Epidermal melanocyte (primary cell): ENCODE results near the gene SUPT5H.
A peak's percentile ranks its signal among the peaks of the same experiment; 100 is the strongest.

Experiments used
- DNase-seq: peaks from one replicate; pipeline ENCODE4 v3.0.0; 2011; ENCODE audit warnings: low spot score; ENCODE audit not compliant: insufficient read length

The SUPT5H gene

DNA sequence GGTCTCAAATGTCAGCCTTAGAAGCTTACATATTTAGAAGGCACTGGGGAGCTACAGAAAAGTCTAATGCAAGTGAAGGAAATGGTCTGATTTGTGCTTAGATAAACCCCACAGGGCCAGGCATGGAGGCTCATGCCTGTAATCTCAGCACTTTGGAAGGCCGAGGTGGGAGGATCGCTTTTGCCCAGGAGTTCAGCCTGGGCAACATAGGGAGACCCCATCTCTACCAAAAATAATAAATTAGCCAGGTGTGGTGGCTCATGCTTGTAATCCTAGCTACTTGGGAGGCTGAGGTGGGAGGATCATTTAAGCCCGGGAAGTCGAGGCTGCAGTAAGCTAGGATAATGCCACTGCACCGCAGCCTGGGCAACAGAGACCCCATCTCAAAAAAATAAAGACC lies 50.7 kb downstream of the SUPT5H start:
- DNase-seq = no peak

DNA sequence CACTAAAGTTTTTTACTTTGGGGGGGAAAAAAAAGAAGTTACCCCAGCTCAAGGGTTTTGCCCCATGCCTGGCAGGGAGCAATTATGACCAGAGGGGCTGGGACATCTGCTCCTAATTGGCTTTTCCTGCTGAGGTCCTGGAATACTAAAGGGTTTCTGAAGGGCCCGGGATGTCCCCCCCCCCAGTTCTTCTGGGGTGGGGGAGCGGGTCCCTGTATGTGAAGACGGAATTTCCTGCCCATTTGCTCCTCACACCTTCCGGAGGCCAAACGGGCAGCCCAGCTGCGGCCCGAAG lies 52.3 kb downstream of the SUPT5H start:
- DNase-seq = no peak

DNA sequence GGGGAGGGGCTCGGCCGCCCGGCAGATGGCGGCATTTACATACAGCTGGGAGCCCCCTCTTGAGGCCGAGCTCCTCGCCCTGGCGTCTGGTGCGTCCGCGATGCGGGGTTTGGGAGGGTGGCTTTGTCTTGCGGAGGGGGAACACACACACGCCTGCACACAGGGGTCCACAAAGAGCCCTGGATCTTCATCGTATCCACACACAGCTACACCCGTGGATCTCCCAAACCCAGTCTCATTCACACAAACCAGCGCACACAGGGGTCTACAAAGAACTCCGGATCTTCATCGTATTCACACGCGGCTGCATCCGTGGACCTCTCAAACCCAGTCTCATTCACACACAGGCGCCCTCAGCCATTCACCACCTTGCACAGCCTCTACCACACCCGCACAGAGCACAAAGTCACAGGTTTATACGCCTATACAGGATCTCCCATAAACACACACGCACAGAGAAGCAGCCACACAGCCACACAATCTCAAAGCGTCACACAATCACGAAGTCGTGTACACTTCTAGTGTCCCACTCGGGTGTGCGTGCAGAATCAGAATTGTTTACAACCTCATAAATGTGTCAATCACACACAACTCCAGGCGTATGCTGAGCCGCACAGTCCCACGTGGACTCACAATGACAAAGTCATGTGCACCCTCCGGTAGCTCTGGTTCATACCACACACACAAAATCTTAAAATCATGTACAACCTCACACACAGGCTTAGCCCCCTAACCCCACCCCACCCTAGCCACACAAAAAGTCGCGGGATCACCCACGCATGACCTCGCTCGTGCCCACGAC lies 52.8 kb downstream of the SUPT5H start:
- DNase-seq = no peak

DNA sequence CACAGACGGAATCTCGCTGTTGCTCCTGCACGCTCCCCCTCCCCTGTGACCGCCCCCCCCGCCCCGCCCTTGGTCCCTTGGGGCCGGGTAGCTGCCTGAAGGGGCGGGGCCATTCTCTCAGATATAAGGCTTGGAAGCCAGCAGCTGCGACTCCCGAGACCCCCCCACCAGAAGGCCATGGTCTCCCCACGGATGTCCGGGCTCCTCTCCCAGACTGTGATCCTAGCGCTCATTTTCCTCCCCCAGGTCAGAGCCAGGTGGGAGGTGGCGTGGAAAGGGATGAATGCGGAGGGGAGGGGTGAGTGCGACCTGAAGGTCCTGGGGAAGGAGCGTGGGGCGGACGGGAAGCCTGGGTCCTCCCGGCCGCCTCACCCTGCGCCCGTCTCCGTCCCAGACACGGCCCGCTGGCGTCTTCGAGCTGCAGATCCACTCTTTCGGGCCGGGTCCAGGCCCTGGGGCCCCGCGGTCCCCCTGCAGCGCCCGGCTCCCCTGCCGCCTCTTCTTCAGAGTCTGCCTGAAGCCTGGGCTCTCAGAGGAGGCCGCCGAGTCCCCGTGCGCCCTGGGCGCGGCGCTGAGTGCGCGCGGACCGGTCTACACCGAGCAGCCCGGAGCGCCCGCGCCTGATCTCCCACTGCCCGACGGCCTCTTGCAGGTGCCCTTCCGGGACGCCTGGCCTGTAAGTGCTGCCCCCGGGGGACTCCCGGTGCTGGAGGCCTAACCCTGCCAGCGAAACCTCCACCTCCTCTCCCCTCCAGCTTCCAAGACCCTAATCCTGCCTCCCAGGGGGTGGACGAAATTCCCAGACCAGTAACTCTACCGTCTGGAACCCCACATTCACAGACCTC lies 53.6 kb downstream of the SUPT5H start, which contains the start of gene DLL3:
Gene DLL3, plus strand, starts transcription at position 150 of the 845 bp plus-strand sequence. Its CDS starts 28 bp downstream, at position 178.
- DNase-seq = no peak

DNA sequence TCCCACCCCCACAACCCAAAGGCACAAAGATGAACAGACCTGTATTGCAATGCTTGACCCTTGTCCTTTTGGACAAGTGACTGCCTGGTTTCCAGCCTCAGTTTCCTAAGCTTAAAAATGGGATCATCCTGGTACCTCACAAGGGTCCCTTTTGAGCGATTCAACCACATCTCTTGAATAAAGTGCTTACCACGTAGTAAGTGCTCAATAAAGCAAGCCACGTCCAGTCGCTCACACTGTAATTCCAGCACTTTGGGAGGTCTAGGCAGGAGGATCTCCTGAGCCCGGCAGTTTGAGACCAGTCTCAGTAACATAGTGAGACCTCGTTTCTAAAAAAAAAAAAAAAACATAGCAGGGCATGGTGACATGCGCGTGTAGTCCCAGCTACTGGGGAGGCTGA lies 54.5 kb downstream of the SUPT5H start:
- DNase-seq = no peak

DNA sequence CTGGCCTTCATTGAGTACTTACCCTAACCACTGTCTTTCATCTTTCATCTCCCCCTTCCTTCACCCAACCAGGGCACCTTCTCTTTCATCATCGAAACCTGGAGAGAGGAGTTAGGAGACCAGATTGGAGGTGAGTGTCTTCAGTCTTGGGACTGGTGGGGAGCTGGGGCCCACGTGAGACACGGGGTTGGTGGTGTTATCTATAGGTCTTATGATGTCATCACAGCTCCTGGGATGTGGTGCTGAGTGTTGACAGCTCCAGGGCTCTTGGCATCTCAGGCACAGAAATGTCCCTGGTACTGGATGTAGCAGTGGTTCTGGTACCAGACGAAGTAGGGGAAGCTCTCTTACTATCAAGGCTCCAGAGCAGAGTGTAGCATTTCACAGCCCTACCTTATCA lies 55.2 kb downstream of the SUPT5H start:
- DNase-seq = no peak

DNA sequence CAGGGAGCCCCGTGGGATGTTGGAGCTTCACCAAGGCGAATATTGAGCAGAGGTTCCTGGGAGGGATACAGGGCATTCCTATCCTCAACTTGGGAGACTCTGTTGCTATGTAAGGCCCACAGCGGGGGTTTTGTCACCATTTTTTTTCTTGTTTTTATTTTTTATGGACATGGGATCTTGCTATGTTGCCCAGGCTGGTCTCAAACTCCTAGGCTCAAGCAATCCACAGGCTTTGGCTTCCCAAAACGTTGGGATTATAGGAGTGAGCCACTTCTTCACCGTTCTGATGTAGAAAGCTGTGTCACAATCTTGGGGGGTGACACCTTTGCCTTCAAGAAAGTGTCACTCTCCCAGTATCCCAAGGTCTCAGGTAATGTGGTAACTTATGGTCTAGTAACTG lies 56.0 kb downstream of the SUPT5H start:
- DNase-seq = no peak

DNA sequence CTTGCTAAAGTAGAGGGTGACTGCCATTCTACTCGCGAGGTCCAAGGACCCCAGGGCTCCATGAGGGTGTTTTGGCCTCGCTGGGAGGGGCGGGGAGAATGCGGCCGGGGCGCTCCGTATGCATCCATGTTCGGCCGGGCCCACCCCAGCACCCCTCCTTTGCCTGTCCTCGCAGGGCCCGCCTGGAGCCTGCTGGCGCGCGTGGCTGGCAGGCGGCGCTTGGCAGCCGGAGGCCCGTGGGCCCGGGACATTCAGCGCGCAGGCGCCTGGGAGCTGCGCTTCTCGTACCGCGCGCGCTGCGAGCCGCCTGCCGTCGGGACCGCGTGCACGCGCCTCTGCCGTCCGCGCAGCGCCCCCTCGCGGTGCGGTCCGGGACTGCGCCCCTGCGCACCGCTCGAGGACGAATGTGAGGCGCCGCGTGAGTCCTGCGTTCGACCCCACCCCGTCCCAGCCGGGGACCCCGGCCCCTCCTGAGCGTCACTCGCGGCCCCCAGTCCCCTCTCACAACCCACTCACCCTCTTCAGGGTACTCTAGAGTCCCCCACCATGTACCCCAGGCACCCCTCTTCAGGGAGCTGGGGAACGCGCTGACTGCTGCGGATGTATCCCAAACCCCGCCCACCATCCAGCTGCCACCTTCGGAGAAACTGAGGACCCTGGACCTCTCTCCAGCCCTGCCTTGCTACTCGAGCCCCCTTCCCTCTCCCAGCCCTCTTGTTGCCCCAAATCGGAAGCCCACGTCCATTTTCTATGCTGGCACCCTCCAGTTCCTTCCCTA lies 57.4 kb downstream of the SUPT5H start:
- DNase-seq = peak; percentile 75

DNA sequence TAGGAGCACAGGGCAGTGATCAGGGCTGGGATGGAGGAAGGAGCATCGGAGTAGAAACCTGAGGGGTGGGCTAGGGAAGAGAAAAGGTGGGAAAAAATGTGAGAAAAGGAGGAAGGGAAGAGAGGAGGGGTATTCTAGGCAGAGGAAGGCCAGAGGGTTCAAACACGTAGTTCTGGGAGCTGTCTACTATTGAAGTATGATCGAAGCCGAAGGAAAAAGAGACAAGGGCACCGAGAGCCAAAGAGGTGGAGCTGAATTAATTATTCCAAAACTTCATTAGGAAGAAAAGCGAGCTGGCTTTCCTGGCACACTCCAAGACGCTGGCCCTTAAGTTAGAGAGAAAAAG lies 61.2 kb downstream of the SUPT5H start:
- no peak for DNase-seq

DNA sequence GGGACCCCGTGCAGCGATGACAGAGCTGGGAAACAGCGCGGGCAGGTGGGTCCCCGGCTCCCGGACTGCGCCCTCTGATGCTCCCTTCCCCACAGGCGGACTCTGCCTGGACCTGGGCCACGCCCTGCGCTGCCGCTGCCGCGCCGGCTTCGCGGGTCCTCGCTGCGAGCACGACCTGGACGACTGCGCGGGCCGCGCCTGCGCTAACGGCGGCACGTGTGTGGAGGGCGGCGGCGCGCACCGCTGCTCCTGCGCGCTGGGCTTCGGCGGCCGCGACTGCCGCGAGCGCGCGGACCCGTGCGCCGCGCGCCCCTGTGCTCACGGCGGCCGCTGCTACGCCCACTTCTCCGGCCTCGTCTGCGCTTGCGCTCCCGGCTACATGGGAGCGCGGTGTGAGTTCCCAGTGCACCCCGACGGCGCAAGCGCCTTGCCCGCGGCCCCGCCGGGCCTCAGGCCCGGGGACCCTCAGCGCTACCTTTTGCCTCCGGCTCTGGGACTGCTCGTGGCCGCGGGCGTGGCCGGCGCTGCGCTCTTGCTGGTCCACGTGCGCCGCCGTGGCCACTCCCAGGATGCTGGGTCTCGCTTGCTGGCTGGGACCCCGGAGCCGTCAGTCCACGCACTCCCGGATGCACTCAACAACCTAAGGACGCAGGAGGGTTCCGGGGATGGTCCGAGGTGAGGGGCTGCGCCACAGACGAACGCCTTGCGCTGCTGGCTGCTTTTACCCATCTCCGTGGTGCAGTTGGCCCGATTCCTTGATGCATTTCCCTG lies 61.7 kb downstream of the SUPT5H start:
- peak; percentile 60 for DNase-seq

DNA sequence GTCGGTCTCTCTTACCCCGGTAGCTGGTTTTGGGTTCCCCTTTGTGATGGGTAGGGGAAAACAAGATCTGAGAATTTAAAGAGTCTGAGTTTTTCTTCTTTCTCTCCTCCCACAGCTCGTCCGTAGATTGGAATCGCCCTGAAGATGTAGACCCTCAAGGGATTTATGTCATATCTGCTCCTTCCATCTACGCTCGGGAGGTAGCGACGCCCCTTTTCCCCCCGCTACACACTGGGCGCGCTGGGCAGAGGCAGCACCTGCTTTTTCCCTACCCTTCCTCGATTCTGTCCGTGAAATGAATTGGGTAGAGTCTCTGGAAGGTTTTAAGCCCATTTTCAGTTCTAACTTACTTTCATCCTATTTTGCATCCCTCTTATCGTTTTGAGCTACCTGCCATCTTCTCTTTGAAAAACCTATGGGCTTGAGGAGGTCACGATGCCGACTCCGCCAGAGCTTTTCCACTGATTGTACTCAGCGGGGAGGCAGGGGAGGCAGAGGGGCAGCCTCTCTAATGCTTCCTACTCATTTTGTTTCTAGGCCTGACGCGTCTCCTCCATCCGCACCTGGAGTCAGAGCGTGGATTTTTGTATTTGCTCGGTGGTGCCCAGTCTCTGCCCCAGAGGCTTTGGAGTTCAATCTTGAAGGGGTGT lies 62.5 kb downstream of the SUPT5H start:
- no peak for DNase-seq

DNA sequence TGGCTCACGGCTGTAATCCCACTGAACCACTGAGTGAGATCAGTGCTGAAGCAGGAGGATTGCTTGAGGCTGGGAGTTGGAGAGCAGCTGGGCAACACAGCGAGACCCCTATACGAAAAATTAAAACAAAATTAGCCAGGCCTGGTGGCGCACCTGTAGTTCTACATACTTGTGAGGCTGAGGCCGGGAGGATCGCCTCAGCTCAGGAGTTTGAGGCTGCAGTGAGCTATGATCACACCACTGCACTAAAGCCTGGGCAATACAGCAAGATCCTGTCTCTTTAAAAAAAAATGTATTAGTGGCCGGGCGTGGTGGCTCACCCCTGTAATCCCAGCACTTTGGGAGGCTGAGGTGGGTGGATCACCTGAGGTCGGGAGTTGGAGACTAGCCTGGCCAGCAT lies 63.2 kb downstream of the SUPT5H start:
- no peak for DNase-seq

DNA sequence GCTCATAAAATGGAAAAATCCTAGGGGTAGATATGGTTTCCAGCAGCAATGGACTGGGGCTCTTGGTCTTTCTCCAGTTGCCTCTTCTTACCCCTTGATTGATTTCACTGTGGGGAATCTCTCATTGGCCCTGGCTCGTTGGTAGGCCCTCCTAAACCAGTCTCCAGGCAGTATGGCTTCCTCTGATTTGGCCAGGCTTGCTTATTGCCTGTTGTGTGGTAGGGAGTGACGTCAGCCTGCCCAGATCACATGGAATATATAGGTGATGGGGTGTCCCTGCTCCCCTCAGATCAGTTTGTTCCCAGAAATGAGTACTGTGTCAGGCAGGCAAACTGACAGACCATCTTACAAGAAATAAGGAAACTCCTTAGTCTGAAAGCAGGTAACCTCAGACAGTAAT lies 63.9 kb downstream of the SUPT5H start:
- DNase-seq = no peak

DNA sequence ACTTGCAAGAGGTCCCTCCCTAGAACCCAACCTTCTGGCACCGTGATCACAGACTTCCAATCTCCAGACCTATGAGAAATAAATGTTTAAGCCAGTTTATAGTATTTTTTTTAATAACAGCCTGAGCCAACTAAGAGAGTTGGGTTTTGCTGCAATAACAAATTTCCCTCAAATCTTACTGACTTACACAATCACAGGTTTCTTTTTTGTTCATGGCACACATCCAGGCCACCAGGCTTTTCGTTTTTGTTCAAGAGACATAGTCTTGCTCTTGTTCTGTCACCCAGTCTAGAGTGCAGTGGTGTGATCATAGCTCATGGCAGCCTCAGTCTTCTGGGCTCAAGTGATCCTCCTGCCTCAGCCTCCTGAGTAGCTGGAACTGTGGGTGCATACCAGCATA lies 67.6 kb downstream of the SUPT5H start:
- DNase-seq = no peak

DNA sequence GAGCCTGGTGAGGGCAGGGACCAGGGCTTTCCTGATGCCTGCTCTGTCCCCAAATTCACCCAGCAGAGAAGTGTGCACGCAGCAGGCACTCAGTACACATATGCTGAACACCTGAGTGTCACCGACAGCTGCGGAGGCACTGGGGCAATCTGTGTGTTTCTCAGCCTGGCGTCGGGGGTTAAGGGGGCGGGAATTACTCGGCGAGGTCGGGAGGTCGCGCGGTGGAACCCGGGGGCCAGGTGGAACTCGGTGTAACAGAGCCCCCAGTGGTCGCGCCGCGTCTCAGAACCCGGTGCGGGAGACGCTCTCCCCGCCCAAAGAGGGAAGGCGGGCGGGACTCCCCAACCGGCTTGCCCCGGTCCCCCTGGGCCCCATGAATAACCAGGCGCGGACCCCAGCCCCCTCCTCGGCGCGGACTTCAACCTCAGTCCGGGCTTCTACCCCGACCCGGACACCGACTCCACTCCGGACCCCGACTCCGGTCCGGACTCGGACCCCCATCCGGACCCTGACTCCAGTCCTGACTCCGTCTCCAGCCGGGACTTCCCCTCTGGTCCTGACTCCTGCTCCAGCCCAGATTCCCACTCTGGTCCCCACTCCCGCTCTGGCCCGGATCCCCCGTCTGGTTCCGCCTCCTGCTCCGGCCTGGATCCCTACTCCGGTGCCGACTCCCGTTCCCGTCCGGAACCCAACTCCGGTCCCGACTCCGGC lies 69.6 kb downstream of the SUPT5H start, which contains the start of gene SELENOV:
Gene SELENOV, plus strand, starts transcription at position 300 of the 711 bp plus-strand sequence. Its CDS starts 74 bp downstream, at position 374.
- no peak for DNase-seq

DNA sequence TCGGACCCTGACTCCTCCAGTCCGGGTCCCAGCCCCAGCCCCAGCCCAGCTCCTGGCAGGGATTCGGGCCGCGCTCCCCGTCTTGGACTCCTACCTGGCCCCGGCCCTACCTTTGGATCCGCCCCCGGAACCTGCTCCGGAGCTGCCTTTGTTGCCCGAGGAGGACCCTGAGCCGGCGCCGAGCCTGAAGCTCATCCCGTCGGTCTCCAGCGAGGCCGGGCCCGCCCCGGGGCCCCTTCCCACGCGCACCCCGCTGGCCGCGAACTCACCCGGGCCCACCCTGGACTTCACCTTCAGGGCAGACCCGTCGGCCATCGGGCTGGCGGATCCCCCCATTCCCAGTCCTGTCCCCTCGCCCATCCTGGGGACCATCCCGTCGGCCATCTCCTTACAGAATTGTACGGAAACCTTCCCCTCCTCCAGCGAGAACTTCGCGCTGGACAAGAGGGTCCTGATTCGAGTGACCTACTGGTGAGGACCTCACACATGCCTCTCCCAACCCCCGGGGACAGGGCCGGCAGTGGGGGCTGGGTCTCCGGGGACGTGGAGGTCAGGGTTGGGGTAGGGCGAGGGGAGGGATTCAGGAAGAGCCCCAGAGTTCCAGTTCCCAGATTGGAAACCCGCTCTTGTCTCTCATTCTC lies 70.3 kb downstream of the SUPT5H start:
- DNase-seq = no peak

DNA sequence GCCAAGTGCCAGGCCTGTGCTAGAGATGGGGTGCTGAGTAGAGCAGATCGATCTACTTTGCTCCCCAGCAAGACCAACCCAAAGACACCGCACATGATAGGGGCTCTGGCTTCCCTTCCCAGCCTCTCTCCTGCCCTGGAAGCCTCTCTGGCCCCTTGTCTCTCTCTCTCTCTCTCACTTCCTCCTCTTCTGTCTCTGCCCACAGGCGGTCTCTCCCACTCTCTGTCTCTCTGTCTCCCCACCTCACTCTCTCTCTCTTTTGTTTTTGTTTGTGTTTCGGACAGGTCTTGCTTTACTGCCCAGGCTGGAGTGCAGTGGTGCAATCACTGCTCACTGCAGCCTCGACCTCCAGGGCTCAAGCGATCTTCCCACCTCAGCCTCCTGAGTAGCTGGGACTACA lies 70.9 kb downstream of the SUPT5H start:
- no peak for DNase-seq

DNA sequence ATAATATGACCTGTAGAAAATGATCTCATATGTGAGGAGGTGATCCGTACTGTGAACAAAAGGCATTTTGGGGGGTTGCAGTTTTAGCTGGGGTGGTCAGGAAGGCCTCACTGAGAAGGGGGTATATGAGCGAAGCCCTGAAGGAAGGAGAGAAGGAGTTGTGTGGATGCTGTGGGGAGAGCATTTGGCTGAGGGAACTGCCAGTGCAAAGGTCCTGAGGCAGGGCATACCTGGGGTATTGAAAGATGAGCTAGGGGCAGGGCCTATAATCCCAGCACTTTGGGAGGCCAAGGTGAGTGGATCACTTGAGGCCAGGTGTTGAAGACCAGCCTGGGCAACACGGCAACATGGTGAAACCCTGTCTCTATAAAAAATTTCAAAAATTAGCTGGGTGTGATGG lies 72.0 kb downstream of the SUPT5H start:
- DNase-seq = no peak

DNA sequence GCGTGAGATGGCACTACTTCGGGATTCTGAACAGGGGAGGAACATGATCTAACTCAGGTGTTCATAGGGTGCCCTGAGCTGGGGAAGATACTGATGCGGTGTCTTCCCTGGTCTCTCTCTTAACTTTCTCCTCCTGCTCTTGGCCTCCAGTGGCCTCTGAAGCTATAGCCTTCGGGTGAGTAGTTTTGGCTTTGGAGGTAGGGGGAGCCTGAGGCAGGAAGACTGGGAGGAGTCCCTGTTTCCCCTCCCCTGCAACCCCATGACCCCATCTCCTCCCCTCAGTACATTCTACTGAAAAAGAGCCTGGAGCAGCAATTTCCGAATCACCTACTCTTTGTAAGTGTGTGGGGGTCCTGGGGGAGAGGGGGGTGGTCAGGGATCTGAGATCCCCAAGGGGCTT lies 73.1 kb downstream of the SUPT5H start:
- DNase-seq = no peak

DNA sequence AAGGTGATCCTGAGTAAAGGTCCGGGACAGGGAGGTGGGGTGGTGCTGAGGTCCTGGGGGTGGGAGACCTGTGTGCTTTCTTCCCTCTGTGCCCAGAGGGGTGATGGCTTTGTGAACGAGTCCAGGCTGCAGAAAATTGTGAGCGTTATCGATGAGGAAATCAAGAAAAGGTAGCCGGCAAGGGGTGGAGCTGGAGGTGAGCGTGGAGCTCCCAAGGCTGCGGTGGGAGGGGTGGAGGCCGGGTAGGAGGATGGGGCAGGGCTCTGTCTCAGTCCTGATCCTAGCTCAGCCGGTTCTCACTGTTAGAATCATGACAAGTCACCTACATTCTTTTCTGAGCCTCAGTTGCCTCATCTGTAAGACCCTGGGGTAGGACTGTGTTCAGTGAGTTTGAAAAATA lies 73.6 kb downstream of the SUPT5H start:
- no peak for DNase-seq
